ENCODE results near the gene NRL.
"Not testable (repeated sequence)": the region's sequence is repeated elsewhere in the genome, so short reads cannot be mapped to it uniquely, and the experiment has no call there.

The NRL gene

GRCh38 chr14:24122898-24123297 is 8.1 kb upstream of the NRL start:
- no peak for DNase-seq

- no peak for DNase-seq
Measured at GRCh38 chr14:24122416-24122815, 7.7 kb upstream of the NRL start.

GRCh38 chr14:24121210-24121609 is 6.5 kb upstream of the NRL start:
- no peak for DNase-seq

- DNase-seq = no peak
Measured at GRCh38 chr14:24119691-24120090, 4.9 kb upstream of the NRL start.

GRCh38 chr14:24117179-24117578 is 2.4 kb upstream of the NRL start:
- no peak for DNase-seq

GRCh38 chr14:24116128-24116814 is 1.5 kb upstream of the NRL start:
- no peak for DNase-seq

- no peak for DNase-seq
Measured at GRCh38 chr14:24115422-24116127, 826 bp upstream of the NRL start.

- DNase-seq = peak; percentile 74
Measured at GRCh38 chr14:24113801-24114531, 783 bp downstream of the NRL start.

- DNase-seq = no peak
Measured at GRCh38 chr14:24113379-24113800, 1.4 kb downstream of the NRL start.

GRCh38 chr14:24110523-24110922 is 4.2 kb downstream of the NRL start:
- no peak for DNase-seq

GRCh38 chr14:24110060-24110459 is 4.7 kb downstream of the NRL start:
- no peak for DNase-seq

GRCh38 chr14:24108336-24108874 is 6.3 kb downstream of the NRL start:
- no peak for DNase-seq

- no peak for DNase-seq
Measured at GRCh38 chr14:24106672-24107271, 8.0 kb downstream of the NRL start.

GRCh38 chr14:24105609-24106239 is 9.0 kb downstream of the NRL start:
- not testable (repeated sequence) for DNase-seq

GRCh38 chr14:24103451-24103850 is 11.3 kb downstream of the NRL start:
- no peak for DNase-seq

- no peak for DNase-seq
Measured at GRCh38 chr14:24102357-24103048, 12.2 kb downstream of the NRL start.

GRCh38 chr14:24100982-24101494 is 13.7 kb downstream of the NRL start:
- DNase-seq = no peak

GRCh38 chr14:24100197-24100981 is 14.4 kb downstream of the NRL start:
- no peak for DNase-seq

GRCh38 chr14:24098927-24099813 is 15.6 kb downstream of the NRL start:
- no peak for DNase-seq

Data from activated gamma-delta T cell treated with Interleukin-2 at 50 U/mL for 16 hours (primary cell).